Endodermal cell (in vitro differentiated cells): ENCODE measurements around the gene NADK2. TPM values are rescaled to one million over a fixed set of nuclear protein-coding genes. Genes with fewer than 3 reads are reported as not detected.

Experiments
- DNase-seq: peaks from one replicate; pipeline ENCODE4 v3.0.0-alpha.2; 2017
- H3K27ac ChIP-seq: 2 replicates; pipeline ENCODE4 v1.5.1; 2013; ENCODE audit warnings: mild to moderate bottlenecking, low read depth, low read length, moderate library complexity
- H3K27me3 ChIP-seq: 2 replicates; pipeline ENCODE4 v1.6.1; 2013; ENCODE audit warnings: mild to moderate bottlenecking, low read length, moderate library complexity; ENCODE audit not compliant: insufficient read depth, control insufficient read depth, poor library complexity, severe bottlenecking
- H3K36me3 ChIP-seq: 2 replicates; pipeline ENCODE4 v1.7.0; 2013; ENCODE audit warnings: mild to moderate bottlenecking, low read length, moderate library complexity; ENCODE audit not compliant: control insufficient read depth, insufficient read depth
- H3K4me1 ChIP-seq: one replicate; pipeline ENCODE4 v1.7.0; 2013; ENCODE audit warnings: low read length; ENCODE audit not compliant: control insufficient read depth, insufficient read depth
- H3K4me3 ChIP-seq: 2 replicates; pipeline ENCODE4 v1.5.1; 2013; ENCODE audit warnings: mild to moderate bottlenecking, low read length, moderate library complexity
- H3K9ac ChIP-seq: 2 replicates; pipeline ENCODE4 v1.6.1; 2013; ENCODE audit warnings: mild to moderate bottlenecking, low read length, moderate library complexity; ENCODE audit not compliant: poor library complexity, severe bottlenecking; ENCODE audit errors: extremely low read depth
- H3K9me3 ChIP-seq: 2 replicates; pipeline ENCODE4 v1.6.1; 2013; ENCODE audit warnings: mild to moderate bottlenecking, low read length, moderate library complexity; ENCODE audit not compliant: control insufficient read depth
- H3K27ac Mint-ChIP-seq: 2 replicates; pipeline ENCODE4 v1.8.0; 2020; ENCODE audit warnings: mixed read lengths
- H3K27me3 Mint-ChIP-seq: 2 replicates; pipeline ENCODE4 v1.8.0; 2021; ENCODE audit warnings: mild to moderate bottlenecking, mixed read lengths; ENCODE audit not compliant: insufficient read depth
- H3K36me3 Mint-ChIP-seq: 2 replicates; pipeline ENCODE4 v1.8.0; 2020; ENCODE audit warnings: low read depth, mixed read lengths
- H3K4me1 Mint-ChIP-seq: 2 replicates; pipeline ENCODE4 v1.8.0; 2020; ENCODE audit warnings: mixed read lengths
- H3K4me3 Mint-ChIP-seq: 2 replicates; pipeline ENCODE4 v1.8.0; 2020; ENCODE audit warnings: mild to moderate bottlenecking, moderate library complexity, mixed read lengths
- H3K9me3 Mint-ChIP-seq: 2 replicates; pipeline ENCODE4 v1.8.0; 2020; ENCODE audit warnings: mild to moderate bottlenecking, mixed read lengths
- WGBS, 2 experiments: methylation state at CpG; one replicate each; pipeline versions ENCODE4 v1.1.5 to v1.1.7; 2013; ENCODE audit warnings: missing lambda C conversion rate in 2 of 2, mixed read lengths in 1 of 2; ENCODE audit not compliant: insufficient coverage in 1 of 2, insufficient read length in 1 of 2; 5-methylcytosine and 5-hydroxymethylcytosine counted together
- total RNA-seq, 2 donors: library from RNA; stranded (reverse); fragmentation: NEBNext Ultra II Directional in 1 of 2; extraction: Animal tissue kit (Norgen Biotek cat#: 25700) in 1 of 2; gene quantifications; 2 replicates in 1 of 2; 3 replicates in 1 of 2; pipeline ENCODE4 v1.2.1, GENCODE V29; 2021
- TF ChIP-seq, protein P1 (sequence below): fragments of 200-600 bp; sonication (generic); conservative IDR thresholded peaks from 2 replicates; pipeline ENCODE4 v1.5.0; 2021; ENCODE audit warnings: antibody characterized with exemption, mild to moderate bottlenecking

NADK2 gene
- total RNA-seq, 2 donors from 2014 or later = 27.5 to 44.5 TPM

DNA sequence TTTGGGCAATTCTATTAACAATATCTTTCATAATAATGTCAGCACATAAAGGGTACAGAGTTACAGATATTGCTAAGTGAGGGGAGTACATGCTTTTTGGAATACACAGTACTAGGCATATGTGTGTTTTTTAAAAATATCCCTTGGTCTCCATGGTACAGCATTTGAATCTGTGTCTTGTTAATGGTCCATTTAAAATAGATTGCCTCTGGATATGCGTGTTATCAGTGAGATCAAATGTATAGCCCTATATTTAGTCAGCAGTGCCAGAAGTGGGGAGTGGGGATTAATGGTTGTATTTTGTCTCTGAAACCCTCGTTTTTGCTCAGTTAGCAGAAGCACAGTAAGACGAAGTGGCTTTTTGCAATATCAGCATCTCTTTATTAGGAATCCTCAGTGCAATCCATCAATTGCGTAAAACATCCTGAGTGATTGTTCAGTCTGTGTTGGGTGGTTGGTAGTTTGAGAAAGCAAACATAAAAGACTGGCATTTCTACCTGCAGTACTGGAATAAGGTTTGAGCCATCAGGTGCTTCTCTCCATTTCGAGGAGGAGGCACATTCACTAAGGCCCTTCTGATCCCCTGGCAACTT lies 70.8 kb downstream of the NADK2 start:
- TF ChIP-seq, protein P1, sequence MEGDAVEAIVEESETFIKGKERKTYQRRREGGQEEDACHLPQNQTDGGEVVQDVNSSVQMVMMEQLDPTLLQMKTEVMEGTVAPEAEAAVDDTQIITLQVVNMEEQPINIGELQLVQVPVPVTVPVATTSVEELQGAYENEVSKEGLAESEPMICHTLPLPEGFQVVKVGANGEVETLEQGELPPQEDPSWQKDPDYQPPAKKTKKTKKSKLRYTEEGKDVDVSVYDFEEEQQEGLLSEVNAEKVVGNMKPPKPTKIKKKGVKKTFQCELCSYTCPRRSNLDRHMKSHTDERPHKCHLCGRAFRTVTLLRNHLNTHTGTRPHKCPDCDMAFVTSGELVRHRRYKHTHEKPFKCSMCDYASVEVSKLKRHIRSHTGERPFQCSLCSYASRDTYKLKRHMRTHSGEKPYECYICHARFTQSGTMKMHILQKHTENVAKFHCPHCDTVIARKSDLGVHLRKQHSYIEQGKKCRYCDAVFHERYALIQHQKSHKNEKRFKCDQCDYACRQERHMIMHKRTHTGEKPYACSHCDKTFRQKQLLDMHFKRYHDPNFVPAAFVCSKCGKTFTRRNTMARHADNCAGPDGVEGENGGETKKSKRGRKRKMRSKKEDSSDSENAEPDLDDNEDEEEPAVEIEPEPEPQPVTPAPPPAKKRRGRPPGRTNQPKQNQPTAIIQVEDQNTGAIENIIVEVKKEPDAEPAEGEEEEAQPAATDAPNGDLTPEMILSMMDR = no peak
- Histone ChIP-seq H3K4me3 (no peak overlapping the region), H3K36me3 (peaks cover 99% of the 10 kb centered on the region), H3K27me3 (no peaks in the 10 kb centered on the region), H3K27ac (no peak overlapping the region), H3K9ac (no peak overlapping the region), H3K4me1 (no peaks in the 10 kb centered on the region), H3K9me3 (no peaks in the 10 kb centered on the region)
- H3K27me3 Mint-ChIP-seq = no peaks in the 10 kb centered on the region
- H3K4me3 Mint-ChIP-seq = no peak overlapping the region
- no peaks in the 10 kb centered on the region for H3K9me3 Mint-ChIP-seq
- H3K36me3 Mint-ChIP-seq = peaks cover 77% of the 10 kb centered on the region
- no peak overlapping the region for H3K27ac Mint-ChIP-seq
- 93 to 94% methylated on average over 5 of the region's 5 CpGs for WGBS, 2 experiments
- H3K4me1 Mint-ChIP-seq = no peaks in the 10 kb centered on the region
- no peak for DNase-seq

DNA sequence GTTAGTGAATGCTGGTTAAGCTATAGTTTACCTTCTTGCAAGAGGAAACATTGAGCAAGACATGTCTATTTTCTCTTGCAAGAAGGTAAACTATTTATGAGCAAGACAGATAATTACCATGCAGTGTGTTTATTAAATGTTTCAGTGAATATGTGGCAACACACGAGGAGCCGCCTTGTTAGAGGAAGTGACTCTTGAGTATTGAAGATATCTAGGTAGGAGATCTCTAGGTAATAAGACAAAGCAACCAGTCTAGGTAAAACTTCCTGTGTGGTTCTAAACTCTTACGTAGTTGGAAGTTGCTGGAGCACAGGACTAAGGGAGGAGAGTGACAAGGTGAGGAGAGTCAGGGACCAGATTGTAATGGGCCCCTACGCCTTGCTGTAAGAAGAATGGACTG lies 73.0 kb downstream of the NADK2 start:
- H3K9me3 Mint-ChIP-seq = no peaks in the 10 kb centered on the region
- no peak overlapping the region for H3K4me3 Mint-ChIP-seq
- TF ChIP-seq, protein P1 = no peak
- Histone ChIP-seq H3K4me1 (no peaks in the 10 kb centered on the region), H3K9ac (no peak overlapping the region), H3K27me3 (no peaks in the 10 kb centered on the region), H3K27ac (no peak overlapping the region), H3K36me3 (peaks cover 99% of the 10 kb centered on the region), H3K9me3 (no peaks in the 10 kb centered on the region), H3K4me3 (no peak overlapping the region)
- H3K27ac Mint-ChIP-seq = no peak overlapping the region
- no peak for DNase-seq
- peaks cover 73% of the 10 kb centered on the region for H3K36me3 Mint-ChIP-seq
- H3K27me3 Mint-ChIP-seq = no peaks in the 10 kb centered on the region
- H3K4me1 Mint-ChIP-seq = no peaks in the 10 kb centered on the region
- WGBS, 2 experiments = 93 to 98% methylated on average over 4 of the region's 4 CpGs

DNA sequence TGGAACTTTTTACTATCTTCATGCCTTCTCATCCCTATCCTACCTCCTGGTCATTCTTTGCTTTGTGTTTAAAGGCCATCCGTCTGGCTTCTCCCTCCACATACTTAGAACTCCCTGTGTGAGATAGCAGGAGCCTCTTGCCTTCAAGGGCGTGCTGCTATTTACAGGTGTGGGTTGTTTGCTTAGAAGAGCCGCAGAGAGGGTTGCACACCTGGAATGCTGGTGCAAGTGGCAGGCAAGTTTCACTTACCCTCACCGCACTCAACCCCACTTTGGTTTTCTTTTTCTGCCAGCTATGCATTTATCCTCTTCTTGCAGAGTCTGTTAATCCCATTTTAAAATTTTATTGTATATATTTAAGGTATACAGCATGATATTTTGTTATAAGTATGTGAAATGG lies 77.3 kb downstream of the NADK2 start:
- 92 to 95% methylated on average over 4 of the region's 4 CpGs for WGBS, 2 experiments
- Mint-ChIP-seq H3K4me3 (no peak overlapping the region), H3K4me1 (peaks cover 3% of the 10 kb centered on the region), H3K27me3 (no peaks in the 10 kb centered on the region), H3K36me3 (peaks cover 77% of the 10 kb centered on the region), H3K9me3 (no peaks in the 10 kb centered on the region), H3K27ac (no peak overlapping the region)
- Histone ChIP-seq H3K36me3 (peaks cover 99% of the 10 kb centered on the region), H3K27me3 (no peaks in the 10 kb centered on the region), H3K9ac (no peak overlapping the region), H3K9me3 (no peaks in the 10 kb centered on the region), H3K4me3 (no peak overlapping the region), H3K4me1 (no peaks in the 10 kb centered on the region), H3K27ac (no peak overlapping the region)
- TF ChIP-seq, protein P1 = no peak
- no peak for DNase-seq
